WTC11 (cell line): ENCODE measurements around the gene NPW. TPM values are rescaled to one million over a fixed set of nuclear protein-coding genes. Genes with fewer than 3 reads are reported as not detected.

ENCODE experiments used
- CREB1 ChIP-seq: sonication (generic); formaldehyde crosslinking; IDR thresholded peaks from 2 replicates; pipeline ENCODE4 v1.8.0; 2023; ENCODE audit warnings: mild to moderate bottlenecking, missing genetic modification reagents
- ELF4 ChIP-seq: sonication (generic); formaldehyde crosslinking; IDR thresholded peaks from 2 replicates; pipeline ENCODE4 v1.8.1; 2022; ENCODE audit warnings: low read depth, mild to moderate bottlenecking, moderate library complexity, missing genetic modification reagents
- EMX1 ChIP-seq: fragments of 250-450 bp; sonication (Bioruptor Pico); IDR thresholded peaks from 2 replicates; pipeline ENCODE4 v1.8.0; 2021; ENCODE audit warnings: mild to moderate bottlenecking
- ETV6 ChIP-seq: sonication (generic); formaldehyde crosslinking; IDR thresholded peaks from 2 replicates; pipeline ENCODE4 v1.8.1; 2022; ENCODE audit warnings: mild to moderate bottlenecking, missing genetic modification reagents
- FOXJ3 ChIP-seq: sonication (generic); formaldehyde crosslinking; IDR thresholded peaks from 2 replicates; pipeline ENCODE4 v1.9.0; 2021; ENCODE audit warnings: missing genetic modification reagents, mild to moderate bottlenecking, borderline replicate concordance
- FOXP4 ChIP-seq: sonication (generic); formaldehyde crosslinking; IDR thresholded peaks from 2 replicates; pipeline ENCODE4 v1.8.0; 2022; ENCODE audit warnings: mild to moderate bottlenecking, missing genetic modification reagents
- JUN ChIP-seq: sonication (generic); formaldehyde crosslinking; IDR thresholded peaks from 2 replicates; pipeline ENCODE4 v1.8.0; 2023; ENCODE audit warnings: mild to moderate bottlenecking, missing genetic modification reagents
- KAT7 ChIP-seq: sonication (generic); formaldehyde crosslinking; IDR thresholded peaks from 2 replicates; pipeline ENCODE4 v1.8.1; 2023; ENCODE audit warnings: missing genetic modification reagents, mild to moderate bottlenecking, borderline replicate concordance
- MAX ChIP-seq: sonication (generic); formaldehyde crosslinking; IDR thresholded peaks from 2 replicates; pipeline ENCODE4 v1.8.0; 2022; ENCODE audit warnings: mild to moderate bottlenecking, missing genetic modification reagents
- MLX ChIP-seq: sonication (generic); formaldehyde crosslinking; IDR thresholded peaks from 2 replicates; pipeline ENCODE4 v1.8.1; 2023; ENCODE audit warnings: mild to moderate bottlenecking, missing genetic modification reagents, moderate library complexity
- MXD4 ChIP-seq: fragments of 250-450 bp; sonication (Bioruptor Pico); IDR thresholded peaks from 2 replicates; pipeline ENCODE4 v1.8.0; 2021; ENCODE audit warnings: mild to moderate bottlenecking, moderate library complexity, borderline replicate concordance
- PRDM15 ChIP-seq: sonication (generic); formaldehyde crosslinking; IDR thresholded peaks from 2 replicates; pipeline ENCODE4 v1.8.0; 2022; ENCODE audit warnings: missing genetic modification reagents
- PREB ChIP-seq: sonication (generic); formaldehyde crosslinking; IDR thresholded peaks from 2 replicates; pipeline ENCODE4 v1.8.1; 2022; ENCODE audit warnings: mild to moderate bottlenecking, missing genetic modification reagents, moderate library complexity, borderline replicate concordance
- RELA ChIP-seq: sonication (generic); formaldehyde crosslinking; IDR thresholded peaks from 2 replicates; pipeline ENCODE4 v1.8.1; 2022; ENCODE audit warnings: missing genetic modification reagents, mild to moderate bottlenecking, borderline replicate concordance
- TEAD1 ChIP-seq: sonication (generic); formaldehyde crosslinking; IDR thresholded peaks from 2 replicates; pipeline ENCODE4 v1.8.0; 2022; ENCODE audit warnings: mild to moderate bottlenecking, missing genetic modification reagents
- ZNF263 ChIP-seq: sonication (generic); formaldehyde crosslinking; IDR thresholded peaks from 2 replicates; pipeline ENCODE4 v1.8.1; 2022; ENCODE audit warnings: low read depth, mild to moderate bottlenecking, moderate library complexity, missing genetic modification reagents
- ZNF281 ChIP-seq: sonication (generic); formaldehyde crosslinking; IDR thresholded peaks from 2 replicates; pipeline ENCODE4 v1.8.0; 2023; ENCODE audit warnings: mild to moderate bottlenecking, missing genetic modification reagents
- ZNF512 ChIP-seq: sonication (generic); formaldehyde crosslinking; IDR thresholded peaks from 2 replicates; pipeline ENCODE4 v1.8.1; 2022; ENCODE audit warnings: missing genetic modification reagents, borderline replicate concordance
- ZSCAN18 ChIP-seq: fragments of 250-450 bp; sonication (Bioruptor Pico); IDR thresholded peaks from 2 replicates; pipeline ENCODE4 v2.1.2; 2022; ENCODE audit warnings: mild to moderate bottlenecking, moderate library complexity
- total RNA-seq: library from RNA; stranded (reverse); gene quantifications from 3 replicates; pipeline ENCODE4 v1.2.3, GENCODE V29; 2021

Gene NPW
- total RNA-seq, 1 experiment from 2014 or later, result 15.2 TPM

GRCh38 chr16:1984347-1985225 is 35.0 kb upstream of the NPW start (continued):
- TF ChIP-seq MLX (CRISPR knock-in tag) (no peak), PREB (no peak), ZNF263 (CRISPR knock-in tag) (peak; percentile 18; the same call in 1 of the 2 replicates), RELA (CRISPR knock-in tag) (no peak), EMX1 (CRISPR knock-in tag) (no peak), ZSCAN18 (CRISPR knock-in tag) (no peak), CREB1 (no peak), TEAD1 (CRISPR knock-in tag) (no peak), JUN (CRISPR knock-in tag) (no peak), ZNF512 (CRISPR knock-in tag) (no peak), PRDM15 (CRISPR knock-in tag) (no peak), KAT7 (0 out of 2 replicates have a peak, but pooled peaks have one; percentile 68), FOXJ3 (CRISPR knock-in tag) (no peak), FOXP4 (CRISPR knock-in tag) (0 out of 2 replicates have a peak, but pooled peaks have one; percentile 0), MXD4 (CRISPR knock-in tag) (no peak), ELF4 (CRISPR knock-in tag) (0 out of 2 replicates have a peak, but pooled peaks have one; percentile 21), ZNF281 (CRISPR knock-in tag) (no peak), ETV6 (no peak), MAX (0 out of 2 replicates have a peak, but pooled peaks have one; percentile 23)
